GM18517 (cell line): ENCODE results near the gene MTHFD2L.
A peak's percentile ranks its signal among the peaks of the same experiment; 100 is the strongest.
"Not testable (repeated sequence)": the region's sequence is repeated elsewhere in the genome, so short reads cannot be mapped to it uniquely, and the experiment has no call there.

Experiments
- ATAC-seq: cut with Tn5 transposase; IDR thresholded peaks from one replicate; pipeline ENCODE4 v1.9.1; 2021; ENCODE audit warnings: mild to moderate bottlenecking, moderate library complexity; ENCODE audit not compliant: unreplicated experiment

MTHFD2L gene

GRCh38 chr4:74188912-74189311, 31.0 kb downstream of the MTHFD2L start:
- ATAC-seq, result no peak

- ATAC-seq, result peak; percentile 61
Observed at GRCh38 chr4:74189331-74190043, 31.6 kb downstream of the MTHFD2L start.

GRCh38 chr4:74190332-74190731, 32.4 kb downstream of the MTHFD2L start:
- ATAC-seq, result no peak

GRCh38 chr4:74190919-74191397, 33.0 kb downstream of the MTHFD2L start:
- no peak for ATAC-seq

- peak; percentile 47 for ATAC-seq
Observed at GRCh38 chr4:74197080-74197479, 39.2 kb downstream of the MTHFD2L start.

GRCh38 chr4:74202062-74202586, 44.2 kb downstream of the MTHFD2L start:
- ATAC-seq, result no peak

- no peak for ATAC-seq
Observed at GRCh38 chr4:74203467-74203866, 45.5 kb downstream of the MTHFD2L start.

- ATAC-seq, result no peak
Observed at GRCh38 chr4:74205046-74205445, 47.1 kb downstream of the MTHFD2L start.

- ATAC-seq, result no peak
Observed at GRCh38 chr4:74205559-74205958, 47.6 kb downstream of the MTHFD2L start.

GRCh38 chr4:74206088-74206825, 48.3 kb downstream of the MTHFD2L start:
- ATAC-seq, result peak; percentile 90

GRCh38 chr4:74214457-74215159, 56.7 kb downstream of the MTHFD2L start:
- ATAC-seq, result not testable (repeated sequence)

- ATAC-seq, result not testable (repeated sequence)
Observed at GRCh38 chr4:74215236-74215635, 57.3 kb downstream of the MTHFD2L start.

- no peak for ATAC-seq
Observed at GRCh38 chr4:74217365-74217764, 59.4 kb downstream of the MTHFD2L start.

GRCh38 chr4:74218201-74218600, 60.3 kb downstream of the MTHFD2L start:
- no peak for ATAC-seq

GRCh38 chr4:74219240-74219639, 61.3 kb downstream of the MTHFD2L start:
- ATAC-seq, result no peak

GRCh38 chr4:74223098-74223497, 65.2 kb downstream of the MTHFD2L start:
- ATAC-seq, result no peak

- ATAC-seq, result no peak
Observed at GRCh38 chr4:74223801-74224200, 65.9 kb downstream of the MTHFD2L start.

- ATAC-seq, result peak; percentile 88
Observed at GRCh38 chr4:74228691-74229640, 71.0 kb downstream of the MTHFD2L start.

- ATAC-seq, result no peak
Observed at GRCh38 chr4:74230902-74231499, 73.1 kb downstream of the MTHFD2L start.

GRCh38 chr4:74235135-74235534, 77.2 kb downstream of the MTHFD2L start:
- peak; percentile 84 for ATAC-seq
